HFFc6 (cell line): ENCODE results near the gene SCARB1. TPM values are rescaled to one million over a fixed set of nuclear protein-coding genes. Genes with fewer than 3 reads are reported as not detected.

Source experiments
- DNase-seq: peaks from one replicate; pipeline ENCODE4 v3.0.0-alpha.2; 2018
- H3K27ac Mint-ChIP-seq: 2 replicates; pipeline ENCODE4 v1.8.0; 2020; ENCODE audit warnings: mild to moderate bottlenecking, mixed read lengths
- H3K27me3 Mint-ChIP-seq: 2 replicates; pipeline ENCODE4 v1.8.0; 2021; ENCODE audit warnings: mild to moderate bottlenecking, moderate library complexity, mixed read lengths; ENCODE audit not compliant: insufficient read depth
- H3K36me3 Mint-ChIP-seq: 2 replicates; pipeline ENCODE4 v1.8.0; 2021; ENCODE audit warnings: low read depth, mixed read lengths
- H3K4me1 Mint-ChIP-seq: 2 replicates; pipeline ENCODE4 v1.8.0; 2020; ENCODE audit warnings: low read depth, mixed read lengths
- H3K4me3 Mint-ChIP-seq: 2 replicates; pipeline ENCODE4 v1.8.0; 2020; ENCODE audit warnings: mild to moderate bottlenecking, moderate library complexity, mixed read lengths
- H3K9me3 Mint-ChIP-seq: 2 replicates; pipeline ENCODE4 v1.8.0; 2020; ENCODE audit warnings: mild to moderate bottlenecking, mixed read lengths
- total RNA-seq, 6 experiments: library from RNA; stranded (reverse); fragmentation: NEBNext Ultra II Directional; extraction: Animal tissue kit (Norgen Biotek cat#: 25700); gene quantifications; 2 replicates in 1 of 6; 3 replicates in 5 of 6; pipeline ENCODE4 v1.2.3, GENCODE V29; 2021
- TF ChIP-seq, protein P1 (sequence below): fragments of 200-600 bp; sonication (generic); IDR thresholded peaks from 2 replicates; pipeline ENCODE4 v1.5.0; 2021; ENCODE audit warnings: antibody characterized with exemption, mild to moderate bottlenecking

Gene SCARB1
- total RNA-seq, 6 experiments from 2014 or later = 34.8 to 46.3 (median 36.8) TPM

GRCh38 chr12:124837958-124838803, 25.5 kb downstream of the SCARB1 start:
- no peaks in the 10 kb centered on the region; the same call in 1 of the 2 replicates for H3K27me3 Mint-ChIP-seq
- peak; percentile 99 for DNase-seq
- H3K9me3 Mint-ChIP-seq = no peaks in the 10 kb centered on the region
- TF ChIP-seq, protein P1, sequence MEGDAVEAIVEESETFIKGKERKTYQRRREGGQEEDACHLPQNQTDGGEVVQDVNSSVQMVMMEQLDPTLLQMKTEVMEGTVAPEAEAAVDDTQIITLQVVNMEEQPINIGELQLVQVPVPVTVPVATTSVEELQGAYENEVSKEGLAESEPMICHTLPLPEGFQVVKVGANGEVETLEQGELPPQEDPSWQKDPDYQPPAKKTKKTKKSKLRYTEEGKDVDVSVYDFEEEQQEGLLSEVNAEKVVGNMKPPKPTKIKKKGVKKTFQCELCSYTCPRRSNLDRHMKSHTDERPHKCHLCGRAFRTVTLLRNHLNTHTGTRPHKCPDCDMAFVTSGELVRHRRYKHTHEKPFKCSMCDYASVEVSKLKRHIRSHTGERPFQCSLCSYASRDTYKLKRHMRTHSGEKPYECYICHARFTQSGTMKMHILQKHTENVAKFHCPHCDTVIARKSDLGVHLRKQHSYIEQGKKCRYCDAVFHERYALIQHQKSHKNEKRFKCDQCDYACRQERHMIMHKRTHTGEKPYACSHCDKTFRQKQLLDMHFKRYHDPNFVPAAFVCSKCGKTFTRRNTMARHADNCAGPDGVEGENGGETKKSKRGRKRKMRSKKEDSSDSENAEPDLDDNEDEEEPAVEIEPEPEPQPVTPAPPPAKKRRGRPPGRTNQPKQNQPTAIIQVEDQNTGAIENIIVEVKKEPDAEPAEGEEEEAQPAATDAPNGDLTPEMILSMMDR = no peak
- H3K27ac Mint-ChIP-seq = peak overlapping the region; percentile 92
- H3K4me1 Mint-ChIP-seq = peaks cover 62% of the 10 kb centered on the region
- no peaks in the 10 kb centered on the region; the same call in 1 of the 2 replicates for H3K36me3 Mint-ChIP-seq
- H3K4me3 Mint-ChIP-seq = peak overlapping the region; percentile 59

DNA sequence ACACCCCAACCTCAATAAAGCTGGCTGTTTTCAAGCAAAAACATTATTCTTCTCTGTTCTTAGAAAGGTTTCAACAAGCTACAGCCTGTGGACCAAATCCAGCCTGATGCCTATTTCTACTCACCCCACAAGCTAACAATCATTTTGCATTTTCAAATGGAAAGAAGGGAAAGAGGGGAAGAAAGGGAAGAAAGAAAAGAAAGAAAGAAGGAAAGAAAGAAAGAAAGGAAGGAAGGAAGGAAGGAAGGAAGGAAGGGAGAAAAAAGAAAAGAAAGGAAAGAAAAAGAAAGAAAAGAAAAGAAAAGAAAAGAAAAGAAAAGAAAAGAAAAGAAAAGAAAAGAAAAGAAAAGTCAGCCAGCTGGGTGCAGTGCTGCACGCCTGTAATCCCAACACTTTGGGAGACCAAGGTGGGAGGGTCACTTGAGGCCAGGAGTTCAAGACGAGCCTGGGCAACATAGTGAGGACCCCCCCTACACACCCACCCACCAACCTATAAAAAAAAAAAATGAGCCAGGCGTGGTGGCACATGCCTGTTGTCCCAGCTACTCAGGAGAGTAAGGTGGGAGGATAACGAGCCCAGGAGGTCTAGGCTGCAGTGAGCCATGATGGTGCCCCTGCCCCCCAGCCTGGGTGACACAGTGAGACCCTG, 26.3 kb downstream of the SCARB1 start:
- Mint-ChIP-seq H3K36me3 (no peaks in the 10 kb centered on the region; the same call in 1 of the 2 replicates), H3K9me3 (no peaks in the 10 kb centered on the region), H3K27ac (peak overlapping the region; percentile 92), H3K4me1 (peaks cover 70% of the 10 kb centered on the region), H3K27me3 (no peaks in the 10 kb centered on the region; the same call in 1 of the 2 replicates), H3K4me3 (0 out of 2 replicates have a peak overlapping the region, but pooled peaks have one; percentile 9)
- no peak for DNase-seq
- TF ChIP-seq, protein P1 = no peak

GRCh38 chr12:124836759-124837158, 26.9 kb downstream of the SCARB1 start:
- H3K27ac Mint-ChIP-seq = peak overlapping the region; percentile 92; the same call in 1 of the 2 replicates
- peaks cover 76% of the 10 kb centered on the region for H3K4me1 Mint-ChIP-seq

DNA sequence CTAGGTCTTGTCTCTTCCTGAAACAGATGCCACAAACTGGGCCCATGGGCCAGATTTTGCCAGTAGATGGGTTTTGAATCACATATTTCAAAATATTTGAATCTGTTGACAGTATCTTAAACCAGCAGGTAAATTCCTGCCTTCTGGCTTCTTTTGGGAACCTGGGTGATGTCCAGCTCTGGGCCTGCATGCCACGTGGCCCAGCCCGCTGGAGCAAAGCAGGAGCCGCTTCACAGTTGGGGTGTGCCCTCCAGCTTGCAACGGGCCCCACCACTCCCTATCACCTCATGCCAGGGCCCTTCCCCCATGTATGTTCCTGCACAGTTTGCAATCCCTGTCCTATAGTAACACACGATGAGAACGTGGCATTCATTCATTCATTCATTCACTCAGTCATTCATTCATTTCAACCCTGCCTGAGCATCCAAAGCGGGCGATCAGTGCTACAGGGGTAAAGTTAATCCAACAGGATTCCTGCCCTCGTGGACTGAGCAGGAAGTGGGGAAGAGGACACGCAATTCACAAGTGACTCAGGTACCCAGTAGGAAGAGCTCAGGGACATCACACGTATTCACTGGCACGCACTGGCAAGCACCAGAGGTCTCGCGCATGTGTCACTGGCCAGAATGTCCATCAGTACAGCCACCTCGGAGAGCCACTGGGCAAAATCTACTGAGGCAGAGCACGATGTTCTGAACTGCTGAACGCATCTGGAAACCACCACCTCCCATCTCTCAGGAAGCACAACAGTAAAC, 27.8 kb downstream of the SCARB1 start:
- Mint-ChIP-seq H3K4me3 (peak overlapping the region; percentile 37; the same call in 1 of the 2 replicates), H3K36me3 (no peaks in the 10 kb centered on the region; the same call in 1 of the 2 replicates), H3K27ac (peak overlapping the region; percentile 76), H3K4me1 (peaks cover 78% of the 10 kb centered on the region), H3K9me3 (no peaks in the 10 kb centered on the region), H3K27me3 (no peaks in the 10 kb centered on the region; the same call in 1 of the 2 replicates)
- TF ChIP-seq, protein P1 = no peak
- peak; percentile 63 for DNase-seq

More at GRCh38 chr12:124836759-124837158, 26.9 kb downstream of the SCARB1 start:
- H3K36me3 Mint-ChIP-seq = no peaks in the 10 kb centered on the region; the same call in 1 of the 2 replicates
- TF ChIP-seq, protein P1 = no peak
- H3K4me3 Mint-ChIP-seq = no peak overlapping the region
- DNase-seq = no peak
- no peaks in the 10 kb centered on the region for H3K9me3 Mint-ChIP-seq
- H3K27me3 Mint-ChIP-seq = no peaks in the 10 kb centered on the region; the same call in 1 of the 2 replicates

- DNase-seq = no peak
Observed at GRCh38 chr12:124834822-124835221, 28.8 kb downstream of the SCARB1 start.

More at GRCh38 chr12:124834822-124835221, 28.8 kb downstream of the SCARB1 start:
- H3K36me3 Mint-ChIP-seq = peaks cover 5% of the 10 kb centered on the region
- H3K27me3 Mint-ChIP-seq = no peaks in the 10 kb centered on the region; the same call in 1 of the 2 replicates
- TF ChIP-seq, protein P1 = no peak
- no peak overlapping the region for H3K4me3 Mint-ChIP-seq
- H3K27ac Mint-ChIP-seq = peak overlapping the region; percentile 36; the same call in 1 of the 2 replicates
- H3K9me3 Mint-ChIP-seq = peaks cover 6% of the 10 kb centered on the region
- H3K4me1 Mint-ChIP-seq = peaks cover 76% of the 10 kb centered on the region
